Stimulated activated CD4-positive, alpha-beta T cell treated with anti-CD3 and anti-CD28 coated beads, Interleukin-1b, Interleukin-23, amount 100 ng/mL, for 48 hours (primary cell): ENCODE results near the gene HOXC12.

ENCODE experiments used
- DNase-seq: peaks from one replicate; pipeline ENCODE4 v3.0.0-alpha.2; 2020

The HOXC12 gene

DNA sequence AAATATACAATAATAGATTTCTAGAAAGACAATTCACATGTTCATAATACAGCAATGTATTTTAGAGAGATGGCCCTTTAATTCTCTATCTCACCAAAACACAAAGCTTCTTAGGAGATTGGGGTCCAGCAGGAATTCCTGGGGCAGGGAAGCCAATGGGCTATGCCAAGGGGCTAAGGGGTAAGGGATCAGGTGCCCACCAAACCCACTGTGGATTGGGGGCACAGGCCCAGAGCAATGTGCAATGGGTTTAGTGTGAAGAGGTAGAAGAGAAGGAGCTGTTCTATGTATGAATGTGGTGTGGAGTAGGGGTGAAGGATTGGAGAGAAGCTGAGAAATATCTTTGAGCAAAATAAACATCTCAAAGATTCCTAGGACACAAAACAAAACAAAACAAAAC is 13.5 kb upstream of the HOXC12 start:
- DNase-seq = no peak

DNA sequence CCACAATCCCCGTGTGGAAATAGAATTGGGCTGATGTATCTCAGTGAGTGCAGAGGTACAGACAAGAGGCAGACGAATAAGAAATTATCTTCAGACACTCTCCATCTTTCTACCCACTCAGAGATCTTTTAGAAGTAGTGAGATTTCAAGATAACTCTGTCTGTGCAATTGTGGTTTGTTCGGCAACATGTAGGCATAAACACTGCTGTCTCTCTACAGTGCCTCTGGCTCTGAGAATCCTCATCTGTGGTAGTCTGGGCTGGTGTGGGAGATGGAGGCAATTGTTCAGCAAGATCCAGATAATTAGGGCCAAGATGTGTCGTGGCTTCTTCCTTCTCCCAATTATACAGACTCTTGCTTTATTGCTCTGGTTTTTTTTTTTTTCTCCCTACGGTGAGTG is 13.0 kb upstream of the HOXC12 start:
- DNase-seq = no peak

DNA sequence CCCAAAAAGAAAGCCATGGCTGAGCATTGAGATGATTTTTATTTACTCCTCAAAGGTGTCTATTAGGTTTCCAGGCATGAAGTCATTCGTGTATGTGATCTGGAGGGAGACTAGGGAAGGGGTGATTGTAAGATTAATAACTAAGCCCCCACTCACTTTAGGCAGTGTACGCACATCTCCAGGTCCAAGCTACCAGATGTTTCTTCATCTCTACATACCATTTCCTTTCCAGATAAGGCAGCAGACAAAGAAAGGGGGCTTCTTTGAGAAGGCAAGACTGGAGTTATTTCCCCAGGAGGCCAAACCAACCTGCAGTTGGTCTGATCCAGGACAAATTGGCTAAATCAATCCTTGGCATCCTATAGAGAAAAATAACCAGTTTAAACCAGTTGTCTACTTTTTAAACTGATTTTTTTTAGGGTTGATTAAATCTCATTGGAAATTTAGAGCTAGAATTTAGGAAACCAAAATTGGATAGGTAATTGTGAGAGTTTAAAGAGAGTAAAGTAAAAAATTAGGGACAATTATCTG is 12.2 kb upstream of the HOXC12 start:
- DNase-seq = no peak

DNA sequence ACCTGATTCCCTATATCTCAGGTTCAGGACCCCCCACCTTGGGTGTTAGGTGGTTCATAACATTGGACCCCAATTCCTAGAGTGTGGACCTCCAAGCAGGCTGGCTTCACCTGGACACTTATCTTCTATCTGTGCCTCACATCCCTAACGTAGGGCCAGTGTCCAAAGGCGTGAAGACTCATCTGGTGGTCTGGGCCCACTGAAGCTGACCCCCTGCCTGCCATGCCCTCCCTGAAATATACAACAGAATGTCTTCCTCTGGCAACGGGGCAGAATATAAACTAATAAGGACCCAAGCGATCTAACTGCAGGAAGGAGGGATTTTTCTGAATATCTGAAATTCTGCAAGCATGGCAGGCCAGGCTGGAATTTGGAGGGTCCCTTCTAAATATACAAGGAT is 10.5 kb upstream of the HOXC12 start:
- DNase-seq = no peak

DNA sequence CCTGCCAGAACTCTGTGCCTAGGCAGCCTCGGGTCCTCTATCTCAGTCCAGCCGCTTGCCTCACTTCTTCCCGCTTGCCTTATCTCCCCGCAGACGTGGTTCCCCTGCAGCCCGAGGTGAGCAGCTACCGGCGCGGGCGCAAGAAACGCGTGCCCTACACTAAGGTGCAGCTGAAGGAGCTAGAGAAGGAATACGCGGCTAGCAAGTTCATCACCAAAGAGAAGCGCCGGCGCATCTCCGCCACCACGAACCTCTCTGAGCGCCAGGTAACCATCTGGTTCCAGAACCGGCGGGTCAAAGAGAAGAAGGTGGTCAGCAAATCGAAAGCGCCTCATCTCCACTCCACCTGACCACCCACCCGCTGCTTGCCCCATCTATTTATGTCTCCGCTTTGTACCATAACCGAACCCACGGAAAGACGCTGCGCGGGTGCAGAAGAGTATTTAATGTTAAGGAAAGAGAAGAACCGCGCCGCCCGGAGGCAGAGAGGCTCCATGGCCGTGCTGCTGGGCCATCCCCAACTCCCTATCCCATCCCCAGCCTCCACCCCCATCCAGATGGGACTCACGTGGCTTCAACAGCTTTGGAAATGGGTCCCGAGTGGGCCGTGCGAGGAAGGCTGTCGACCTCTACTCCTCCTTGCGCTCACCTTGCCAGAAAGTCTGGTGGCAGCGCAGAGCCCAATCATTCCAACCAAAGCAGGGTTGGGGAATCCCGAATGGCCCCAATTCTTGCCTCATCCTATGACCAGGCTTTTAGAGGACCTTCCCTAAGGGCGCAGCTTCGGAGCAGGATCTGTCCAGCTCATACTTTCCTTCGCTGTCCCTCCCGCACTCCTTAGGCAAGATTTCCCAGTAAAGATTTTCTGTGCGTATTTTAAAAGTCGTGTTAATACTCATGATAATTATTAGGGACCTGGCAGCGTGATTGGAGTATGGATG is 9.5 kb upstream of the HOXC12 start:
- no peak for DNase-seq

DNA sequence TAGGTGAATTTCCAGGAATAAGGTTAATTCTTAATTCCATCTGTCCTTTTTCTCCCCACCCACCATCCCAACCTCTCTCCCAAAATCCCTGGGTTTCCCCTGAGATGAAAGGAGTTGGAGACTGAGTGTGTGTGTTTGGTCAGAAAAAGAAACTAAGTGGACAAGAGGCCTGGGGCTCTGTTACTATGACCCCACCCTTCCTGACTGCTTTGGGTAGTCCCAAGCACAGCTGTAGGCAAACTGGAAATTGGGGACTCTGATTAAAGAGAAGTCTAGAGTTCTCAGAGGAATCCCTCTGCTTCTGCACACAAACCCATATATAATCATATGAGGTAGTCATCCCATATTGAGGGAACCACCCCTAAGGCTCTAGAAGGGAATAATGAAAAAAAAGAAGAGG is 7.0 kb upstream of the HOXC12 start:
- DNase-seq = no peak

DNA sequence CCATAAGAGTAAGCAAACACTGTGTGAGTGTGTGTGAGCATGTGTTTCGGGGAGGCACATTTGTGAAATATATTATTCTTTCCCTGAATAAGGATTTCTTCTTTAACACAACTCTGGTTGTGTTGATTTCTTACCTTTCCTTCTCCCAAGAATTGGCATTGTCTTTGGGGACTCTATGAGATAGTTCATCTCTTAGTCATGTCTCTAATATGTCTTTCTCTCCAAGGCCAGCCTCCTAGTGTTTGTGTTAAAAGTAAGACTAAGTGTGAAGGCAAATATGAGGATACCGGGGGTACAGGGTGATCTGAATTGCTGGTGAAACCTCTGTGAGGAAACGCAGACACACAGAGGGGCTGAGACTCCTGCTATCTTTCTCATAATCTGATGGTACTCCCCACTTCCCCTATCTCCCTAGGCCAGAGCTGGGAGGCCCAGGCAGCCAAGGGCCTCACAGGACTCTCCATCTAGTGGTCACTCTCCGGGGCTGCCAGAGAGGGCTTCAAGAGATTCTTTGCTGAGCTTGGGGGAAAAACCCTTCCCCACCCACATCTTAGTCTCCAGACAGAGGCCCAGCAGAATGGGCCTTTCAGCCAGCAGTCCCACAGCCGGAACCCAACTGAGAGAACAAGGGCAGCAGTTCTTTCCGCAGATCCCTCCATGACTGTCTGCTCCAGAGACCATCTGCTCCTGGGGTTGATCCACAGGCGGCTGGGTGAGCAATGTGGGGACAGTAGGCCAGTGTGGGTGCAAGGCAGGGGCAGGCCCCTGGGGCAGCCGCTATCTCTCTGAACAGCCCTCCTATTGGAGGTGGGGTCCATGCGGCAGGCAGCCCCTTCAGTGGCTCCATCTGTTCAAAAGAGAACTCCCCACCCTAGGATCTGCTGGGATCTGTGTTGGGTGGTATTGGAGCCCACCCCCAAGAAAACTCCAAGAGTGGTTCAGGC is 5.8 kb upstream of the HOXC12 start:
- DNase-seq = no peak

DNA sequence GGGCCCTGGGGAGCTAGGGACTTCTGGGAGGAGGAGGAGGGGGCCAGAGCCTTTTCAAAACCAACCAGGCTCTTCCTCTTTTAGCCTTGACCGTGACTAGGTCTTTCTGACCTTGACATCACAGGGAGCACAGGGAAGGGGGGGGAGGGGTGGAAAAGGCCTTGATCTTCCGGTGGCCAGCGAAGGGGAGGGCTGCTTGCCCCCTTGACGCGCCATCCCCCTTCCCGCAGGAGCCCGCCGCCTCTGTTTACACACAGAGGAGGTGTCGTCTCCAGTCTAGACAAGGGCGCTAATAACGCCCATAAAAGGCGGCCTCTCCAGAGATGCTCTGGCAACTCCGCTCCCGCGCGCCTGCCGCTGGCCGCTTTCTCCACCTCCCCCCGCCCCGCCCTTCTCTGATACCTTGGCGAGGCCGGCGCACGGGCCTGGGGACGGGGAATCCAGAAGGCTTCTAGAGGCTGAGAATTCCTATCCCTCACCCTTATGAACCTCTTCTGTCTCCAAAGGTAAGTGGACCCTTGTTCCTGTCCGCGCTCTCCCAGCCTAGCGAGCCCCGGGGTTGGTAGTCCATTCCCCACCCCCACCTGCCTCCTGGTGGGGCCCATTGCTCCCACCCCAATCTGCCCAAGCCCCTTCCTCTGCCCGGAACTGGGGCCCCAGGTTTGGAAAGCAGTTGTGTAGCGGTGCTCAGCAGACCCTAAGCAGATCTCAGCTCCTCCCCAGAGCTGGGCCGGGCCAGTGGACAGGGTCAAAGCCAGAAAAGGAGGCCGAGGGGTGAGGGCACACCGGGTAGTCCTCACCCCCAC is 4.9 kb upstream of the HOXC12 start:
- no peak for DNase-seq

DNA sequence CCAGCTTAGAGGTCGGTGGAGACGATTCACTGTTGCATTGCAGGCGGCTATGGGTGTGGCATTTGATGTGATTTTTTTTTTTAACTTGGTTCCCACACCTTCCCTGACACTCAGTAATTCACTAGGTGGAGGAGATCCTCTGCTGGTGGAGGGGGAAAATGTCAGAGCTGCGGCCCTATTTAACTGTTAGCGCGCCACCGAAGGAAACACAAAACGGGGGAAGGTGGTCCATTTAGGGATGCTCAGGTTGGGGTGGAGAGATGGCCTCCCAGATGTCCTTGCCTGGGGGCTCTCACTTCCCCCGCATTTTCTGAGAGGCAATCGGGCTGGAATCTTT is 4.3 kb upstream of the HOXC12 start:
- no peak for DNase-seq

DNA sequence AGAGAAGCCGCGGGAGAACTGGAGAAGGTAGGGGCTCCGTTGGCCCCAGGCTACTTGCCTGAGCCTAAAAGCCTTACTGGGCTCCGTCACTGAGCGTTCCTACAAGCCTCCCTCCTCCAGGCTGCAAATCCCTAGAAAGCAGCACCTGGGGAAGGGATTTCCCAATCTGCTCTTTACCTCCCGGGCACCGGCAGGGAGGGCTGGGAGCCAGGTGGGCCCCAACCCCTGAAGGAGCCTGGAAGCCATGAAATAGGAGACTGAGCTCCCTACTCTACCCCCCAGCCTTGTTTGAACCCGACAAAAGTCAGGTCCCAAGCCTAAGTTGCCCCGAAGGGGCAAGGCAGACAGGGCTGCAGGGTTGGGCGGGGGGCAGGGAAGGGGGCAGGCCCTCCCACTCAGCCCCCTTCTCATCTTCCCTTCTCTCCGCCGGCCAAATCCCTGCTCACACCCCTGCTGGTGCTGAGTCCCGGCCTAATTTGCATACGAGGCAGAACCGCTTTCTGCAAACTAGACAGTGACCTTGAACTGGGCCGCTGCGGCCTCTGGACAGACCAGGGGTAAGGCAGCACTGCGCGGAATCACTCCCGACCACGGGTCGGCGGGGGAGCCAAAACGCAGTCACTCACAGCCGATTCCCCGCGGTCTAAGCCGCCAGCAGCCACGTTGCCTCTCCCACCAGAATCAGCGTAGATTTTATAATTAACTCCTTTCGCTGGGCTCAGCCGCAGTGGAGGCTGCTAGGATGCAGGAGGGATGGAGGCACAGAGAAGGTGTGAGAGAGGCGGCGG is 3.7 kb upstream of the HOXC12 start:
- DNase-seq = no peak

DNA sequence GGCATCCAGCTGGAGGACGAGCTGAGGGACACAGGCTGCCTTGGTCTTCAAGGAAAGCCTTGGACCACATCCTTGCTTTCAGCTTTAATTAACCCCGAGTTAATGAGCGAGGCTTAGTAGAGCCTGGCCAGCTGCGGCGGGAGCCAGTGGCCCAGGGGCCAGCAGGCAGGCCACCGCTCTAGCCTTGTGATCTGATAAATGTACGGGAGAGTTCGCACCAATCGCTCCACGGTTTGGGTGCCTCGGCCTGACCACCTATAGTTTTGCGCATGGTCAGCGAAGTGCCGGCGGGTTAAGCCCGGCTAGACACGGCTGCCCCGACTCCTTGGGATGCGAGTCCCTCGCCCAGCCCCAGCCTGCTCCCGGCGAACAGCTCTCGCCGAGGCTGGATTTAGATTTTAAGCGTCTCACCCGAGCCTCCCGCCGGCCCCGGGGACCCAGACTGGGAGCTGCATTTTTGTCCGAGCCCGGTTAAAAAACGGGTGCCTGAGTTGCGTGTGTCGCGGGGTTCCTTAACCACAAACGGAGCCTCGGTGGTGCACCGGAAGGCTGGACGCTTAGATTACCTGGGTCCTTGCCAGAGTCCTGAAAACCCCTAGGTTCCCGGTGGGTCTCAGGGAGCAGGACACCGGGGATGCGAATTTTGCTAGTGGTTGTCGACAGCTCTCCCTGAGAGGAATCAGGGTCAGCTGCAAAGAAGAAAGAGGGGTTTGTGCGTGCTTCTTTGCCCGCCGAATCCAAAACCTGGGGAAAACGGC is 2.9 kb upstream of the HOXC12 start:
- DNase-seq = no peak

DNA sequence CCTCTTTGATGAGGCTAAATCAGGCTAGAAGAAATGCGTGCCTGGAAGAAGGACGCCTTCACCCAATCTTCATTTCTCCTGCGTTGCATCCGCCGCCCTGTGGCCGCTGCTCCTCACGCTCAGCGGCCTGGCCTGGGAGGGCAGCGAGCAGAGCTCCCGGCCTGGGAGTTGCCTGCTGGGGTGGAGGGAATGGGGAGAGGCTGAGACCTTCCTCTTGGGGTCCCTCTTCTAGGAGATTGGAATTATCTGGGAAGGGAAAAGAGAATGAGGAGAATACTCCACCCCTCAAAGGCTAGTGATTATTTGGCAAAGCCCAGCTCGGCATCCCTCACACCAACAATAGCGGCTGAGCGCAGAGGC is 2.4 kb upstream of the HOXC12 start:
- DNase-seq = no peak

DNA sequence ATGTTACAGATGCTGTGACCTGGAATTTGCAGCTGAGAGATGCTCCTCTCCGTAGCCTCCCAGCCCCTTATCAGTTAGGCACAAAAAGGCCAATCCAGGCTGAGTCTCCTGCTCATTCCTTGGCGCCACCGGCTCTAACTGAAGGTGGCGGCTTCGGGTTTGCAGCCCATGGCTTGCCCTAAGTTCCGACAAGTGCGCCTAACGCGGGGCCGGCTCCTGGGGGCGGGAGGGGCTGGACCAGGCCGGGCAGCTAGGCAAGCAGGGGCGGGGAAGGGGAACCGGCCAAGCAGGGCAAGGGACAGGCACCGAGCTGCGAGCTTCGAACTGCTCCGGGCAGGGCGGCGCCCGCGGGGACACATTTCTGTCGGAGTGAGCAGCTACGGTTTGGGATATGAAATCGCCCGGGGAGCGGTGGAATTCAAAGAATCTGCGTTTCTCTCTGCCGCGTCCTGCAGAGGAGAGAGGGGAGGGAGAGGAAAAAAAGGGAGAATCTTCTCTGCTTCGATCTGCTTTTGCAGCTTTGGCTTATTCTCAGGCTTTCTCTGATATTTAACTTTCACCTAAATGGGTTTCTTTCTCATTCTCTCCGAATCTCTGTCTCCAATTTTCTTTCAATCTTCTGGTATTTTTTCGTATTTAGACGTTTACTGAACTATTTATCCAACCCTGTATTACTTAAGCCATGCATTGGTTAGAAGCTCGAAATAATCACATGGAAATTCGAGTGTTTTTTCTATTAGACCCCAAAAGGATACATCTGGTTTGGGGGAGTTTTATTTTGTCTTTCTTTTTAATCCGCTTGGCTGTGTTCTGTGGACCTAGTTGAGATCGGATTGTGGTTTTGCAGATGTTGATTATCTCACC is 1.6 kb upstream of the HOXC12 start:
- no peak for DNase-seq

DNA sequence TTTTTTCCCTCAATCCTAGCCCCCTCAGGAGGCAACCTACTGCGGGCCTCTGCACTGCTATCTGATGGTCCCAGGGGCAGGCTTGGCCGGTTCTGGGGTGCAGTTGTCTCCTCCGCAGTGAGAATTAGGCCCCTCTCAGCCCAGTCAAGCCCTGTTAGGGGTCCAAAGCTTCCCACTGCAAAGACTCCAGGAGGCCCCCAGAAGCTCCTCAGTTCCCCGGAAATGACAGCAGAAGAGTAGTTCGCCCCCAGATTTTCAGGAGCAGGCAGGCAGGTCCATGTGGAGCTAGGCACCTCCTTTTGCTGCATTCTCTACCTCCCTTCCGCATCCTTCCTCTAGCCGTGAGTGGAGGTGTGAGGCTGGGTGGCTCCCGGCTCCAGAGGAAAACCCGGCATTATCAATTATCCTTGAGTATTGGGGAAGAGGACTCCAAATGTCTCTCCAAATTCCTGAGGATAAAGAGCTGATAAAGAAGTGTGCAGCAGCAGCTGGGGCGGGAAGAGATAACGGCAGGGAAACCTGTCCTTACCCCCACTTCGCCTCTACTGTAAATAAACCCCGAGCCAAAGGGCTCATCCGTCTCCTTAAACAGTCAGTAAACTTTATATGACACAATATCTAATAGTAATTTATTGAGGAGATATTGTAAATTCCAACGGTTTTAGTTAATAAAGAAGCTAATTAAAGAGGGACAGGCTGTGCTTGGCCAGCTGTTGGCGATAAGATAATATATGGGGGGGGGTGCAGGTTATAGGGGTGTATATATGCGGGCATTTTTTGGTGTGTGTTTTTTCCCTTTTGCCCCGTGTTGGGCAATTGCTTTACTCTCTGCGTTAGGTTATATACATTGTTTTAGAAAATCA is 641 bp upstream of the HOXC12 start:
- DNase-seq = no peak

DNA sequence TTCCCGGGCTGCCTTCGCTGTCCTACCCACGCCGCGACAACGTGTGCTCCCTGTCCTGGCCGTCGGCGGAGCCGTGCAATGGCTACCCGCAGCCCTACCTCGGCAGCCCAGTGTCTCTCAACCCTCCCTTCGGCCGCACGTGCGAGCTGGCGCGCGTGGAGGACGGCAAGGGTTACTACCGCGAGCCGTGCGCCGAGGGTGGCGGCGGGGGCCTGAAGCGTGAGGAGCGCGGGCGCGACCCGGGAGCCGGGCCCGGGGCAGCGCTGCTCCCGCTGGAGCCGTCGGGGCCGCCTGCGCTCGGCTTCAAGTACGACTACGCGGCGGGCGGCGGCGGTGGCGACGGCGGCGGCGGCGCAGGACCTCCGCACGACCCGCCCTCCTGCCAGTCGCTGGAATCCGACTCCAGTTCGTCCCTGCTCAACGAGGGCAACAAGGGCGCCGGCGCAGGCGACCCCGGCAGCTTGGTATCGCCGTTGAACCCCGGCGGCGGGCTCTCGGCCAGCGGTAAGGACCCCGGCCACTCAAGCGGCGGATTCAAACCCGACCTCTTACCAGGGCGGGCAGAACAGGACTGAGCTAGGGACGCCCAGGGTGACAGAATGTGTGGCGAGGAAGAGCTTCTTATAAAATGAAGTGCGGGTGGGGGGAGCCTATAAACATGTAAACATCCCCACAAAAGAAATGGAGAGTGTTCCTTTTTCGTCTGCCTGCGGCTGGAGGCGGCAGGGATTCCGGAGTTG is 503 bp downstream of the HOXC12 start:
- DNase-seq = no peak

DNA sequence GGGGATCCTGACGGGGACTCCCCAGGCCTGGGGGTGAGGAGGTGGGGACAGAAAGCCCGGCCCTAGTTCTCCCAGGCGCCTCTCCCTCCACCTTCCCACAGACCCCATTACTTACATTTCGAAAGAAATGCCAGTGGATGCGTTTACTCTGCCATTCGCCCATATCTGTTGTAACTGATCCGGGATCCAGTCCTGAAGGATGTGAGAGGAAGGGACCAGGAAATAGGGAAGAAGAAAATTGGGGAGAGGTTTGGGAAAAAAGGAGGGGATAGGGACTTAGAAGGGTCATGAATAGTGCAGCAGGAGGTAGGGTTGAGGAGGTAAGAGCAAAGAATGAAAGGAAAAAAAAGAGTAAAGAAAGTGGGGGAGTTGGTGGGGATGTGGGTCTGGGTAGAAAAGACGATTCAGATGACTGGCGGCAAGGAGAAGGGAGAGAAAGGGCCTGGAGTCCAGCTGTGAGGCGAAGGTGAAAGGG is 1.1 kb downstream of the HOXC12 start:
- DNase-seq = no peak

DNA sequence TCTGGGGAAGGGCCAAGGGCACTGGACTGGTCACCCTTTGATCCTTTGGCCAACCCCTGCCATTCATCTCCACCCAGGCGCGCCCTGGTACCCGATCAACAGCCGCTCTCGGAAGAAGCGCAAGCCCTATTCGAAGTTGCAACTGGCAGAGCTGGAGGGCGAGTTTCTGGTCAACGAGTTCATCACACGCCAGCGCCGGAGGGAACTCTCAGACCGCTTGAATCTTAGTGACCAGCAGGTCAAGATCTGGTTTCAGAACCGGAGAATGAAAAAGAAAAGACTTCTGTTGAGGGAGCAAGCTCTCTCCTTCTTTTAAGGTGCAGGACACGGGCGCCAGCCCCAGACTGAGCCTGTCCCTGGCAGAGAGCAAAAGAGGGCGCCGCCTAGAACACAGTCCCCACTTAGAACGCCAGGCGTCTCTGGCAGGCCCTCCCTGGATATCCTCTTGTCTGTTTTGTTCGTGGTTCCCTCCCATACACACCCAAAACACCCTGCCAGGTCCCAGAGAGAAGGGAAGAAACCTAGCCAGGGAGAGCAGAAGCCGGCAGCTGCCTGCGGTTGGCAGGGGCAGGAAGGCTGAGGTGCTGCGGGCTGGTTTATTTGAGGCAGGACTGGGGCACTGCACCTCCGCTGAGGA is 1.7 kb downstream of the HOXC12 start:
- no peak for DNase-seq
